Endothelial cell of umbilical vein (primary cell): Measurements from ENCODE around the gene SCARF2. TPM values are rescaled to one million over a fixed set of nuclear protein-coding genes. Genes with fewer than 3 reads are reported as not detected.

ENCODE experiments used
- BruUV-seq: library from RNA; stranded (reverse); fragments of 400-500 nt; replicated peaks from 2 replicates; lab custom pipeline; 2021; lab: Mats Ljungman, UMichigan
- CTCF ChIA-PET: fragments of 300-600, 350-600 bp; sonication (Branson Sonifier 250); formaldehyde crosslinking; loops from one replicate; lab custom pipeline; 2021; ENCODE audit warnings: antibody characterized with exemption, inconsistent platforms; lab: Charles Lee
- POLR2A ChIA-PET: fragments of 300-600, 350-600 bp; sonication (Branson Sonifier 250); formaldehyde crosslinking; loops from one replicate; lab custom pipeline; 2021; ENCODE audit warnings: antibody characterized with exemption, inconsistent platforms; lab: Charles Lee
- DNase-seq: peaks from one replicate; pipeline ENCODE4 v3.0.0-alpha.2; 2011; ENCODE audit warnings: low read depth, low spot score
- FAIRE-seq: peaks from 2 replicates; lab custom pipeline; 2011; peaks lifted over from hg19 to GRCh38; lab: Jason Lieb, UNC
- H2AFZ ChIP-seq: 2 replicates; pipeline ENCODE4 v1.6.0; 2012; ENCODE audit warnings: low read depth, low read length, control low read depth, inconsistent platforms
- H3K27ac ChIP-seq: 2 replicates; pipeline ENCODE4 v1.5.1; 2011; ENCODE audit warnings: low read depth, mild to moderate bottlenecking, control low read depth, low read length, moderate library complexity; ENCODE audit not compliant: insufficient read depth
- H3K27me3 ChIP-seq, 2 experiments: 2 replicates each; pipeline versions ENCODE4 v1.6.0 to v1.6.1; 2011; ENCODE audit warnings: low read length in 2 of 2, mixed read lengths in 1 of 2; ENCODE audit not compliant: control insufficient read depth in 2 of 2, insufficient read depth in 2 of 2
- H3K36me3 ChIP-seq, 2 experiments: 2 replicates in 1 of 2; 3 replicates in 1 of 2; pipeline ENCODE4 v1.5.1; 2011; ENCODE audit warnings: low read length in 2 of 2, mild to moderate bottlenecking in 1 of 2, moderate library complexity in 1 of 2; ENCODE audit not compliant: control insufficient read depth in 2 of 2, insufficient read depth in 2 of 2; ENCODE audit errors: extremely low read depth in 1 of 2
- H3K4me1 ChIP-seq: 3 replicates; pipeline ENCODE4 v1.5.1; 2011; ENCODE audit warnings: mild to moderate bottlenecking, low read length; ENCODE audit not compliant: control insufficient read depth, insufficient read depth; ENCODE audit errors: extremely low read depth
- H3K4me2 ChIP-seq: 2 replicates; pipeline ENCODE4 v1.6.1; 2011; ENCODE audit warnings: low read length, control low read depth, mixed read lengths; ENCODE audit not compliant: insufficient read depth
- H3K4me3 ChIP-seq, 3 experiments: fragments of 200-600 bp in 1 of 3; sonication (generic), shearing (Covaris generic) in 1 of 3; replicated peaks in 1 of 3; 2 replicates each; pipeline ENCODE4 v1.5.1; 2011 to 2016; ENCODE audit warnings: control low read depth in 3 of 3, low read length in 3 of 3, mild to moderate bottlenecking in 2 of 3, inconsistent platforms in 1 of 3, low read depth in 1 of 3, moderate library complexity in 1 of 3; ENCODE audit not compliant: insufficient read depth in 1 of 3
- H3K79me2 ChIP-seq: 2 replicates; pipeline ENCODE4 v1.6.0; 2012; ENCODE audit warnings: low read length, inconsistent platforms; ENCODE audit not compliant: control insufficient read depth, insufficient read depth
- H3K9ac ChIP-seq: replicated peaks from 2 replicates; pipeline ENCODE3; 2011; ENCODE audit warnings: low read length, control low read depth; ENCODE audit not compliant: insufficient read depth; ENCODE audit errors: extremely low read depth
- H3K9me1 ChIP-seq: replicated peaks from 3 replicates; pipeline ENCODE4 v1.6.0; 2011; ENCODE audit warnings: mild to moderate bottlenecking, low read length; ENCODE audit not compliant: control insufficient read depth, insufficient read depth; ENCODE audit errors: extremely low read depth
- H3K9me3 ChIP-seq: replicated peaks from 2 replicates; pipeline ENCODE4 v1.5.1; 2012; ENCODE audit warnings: low read length, inconsistent platforms; ENCODE audit not compliant: control insufficient read depth, insufficient read depth
- H4K20me1 ChIP-seq: replicated peaks from 2 replicates; pipeline ENCODE3; 2011; ENCODE audit warnings: mild to moderate bottlenecking, low read length; ENCODE audit not compliant: control insufficient read depth, insufficient read depth; ENCODE audit errors: extremely low read depth
- EZH2 ChIP-seq: IDR thresholded peaks from 2 replicates; pipeline ENCODE4 v1.6.1; 2012; ENCODE audit warnings: borderline replicate concordance, low read depth, mild to moderate bottlenecking, moderate library complexity, low read length, inconsistent platforms; ENCODE audit not compliant: severe bottlenecking
- FOS ChIP-seq: IDR thresholded peaks from 2 replicates; pipeline ENCODE4 v1.6.1; 2011; ENCODE audit warnings: mild to moderate bottlenecking, low read length, moderate library complexity, borderline replicate concordance; ENCODE audit not compliant: insufficient read depth
- GATA2 ChIP-seq: IDR thresholded peaks from 2 replicates; pipeline ENCODE4 v1.7.0; 2011; ENCODE audit warnings: low read depth, mild to moderate bottlenecking, moderate library complexity, mixed read lengths, low read length; ENCODE audit not compliant: insufficient read length, insufficient read depth
- JUN ChIP-seq: IDR thresholded peaks from 2 replicates; pipeline ENCODE4 v1.6.1; 2011; ENCODE audit warnings: borderline replicate concordance, low read depth; ENCODE audit not compliant: insufficient read length, insufficient read depth
- MYC ChIP-seq: IDR thresholded peaks from one replicate; pipeline ENCODE4 v1.6.1; 2011; ENCODE audit warnings: mild to moderate bottlenecking, low read depth, low read length
- POLR2A ChIP-seq: IDR thresholded peaks from 2 replicates; pipeline ENCODE4 v1.6.1; 2012; ENCODE audit warnings: low read depth, mild to moderate bottlenecking, control low read depth, low read length
- POLR2AphosphoS5 ChIP-seq: IDR thresholded peaks from 2 replicates; pipeline ENCODE4 v1.6.1; 2012; ENCODE audit warnings: low read depth, mild to moderate bottlenecking, control low read depth, low read length, moderate library complexity; ENCODE audit not compliant: insufficient read depth
- dilution Hi-C: fragments of 300-500 bp; cut with MboI; formaldehyde crosslinking; loops from one replicate; pipeline ENCODE4 v1.15.0; 2019; ENCODE audit warnings: low sequenced_read_pairs; ENCODE audit not compliant: extremely low pct_ligation_motif_present
- intact Hi-C: fragments of 100-400 bp; cut with micrococcal nuclease; formaldehyde crosslinking; loops from one replicate; pipeline ENCODE4 v1.10.0; 2022
- polyA plus RNA-seq, 4 experiments: library from polyadenylated mRNA; depleted of rRNA in 3 of 4; stranded (reverse) in 3 of 4; unstranded in 1 of 4; fragments of >200 nt; gene quantifications; 2 replicates each; pipeline versions ENCODE4 v1.2.1 to v1.2.3, GENCODE V29; 2011 to 2012; ENCODE audit warnings: missing spikeins in 1 of 4
- total RNA-seq: library from RNA; stranded (reverse); gene quantifications from 2 replicates; pipeline ENCODE4 v1.2.3, GENCODE V29; 2021
- TF ChIP-seq, protein P1 (sequence below), 2 donors: IDR thresholded peaks; 1 replicate in 1 of 2; 2 replicates in 1 of 2; pipeline ENCODE4 v1.5.1; 2011; ENCODE audit warnings: low read length in 2 of 2, mild to moderate bottlenecking in 2 of 2, moderate library complexity in 2 of 2, control low read depth in 1 of 2, inconsistent platforms in 1 of 2, low read depth in 1 of 2; ENCODE audit not compliant: insufficient read depth in 1 of 2; ENCODE audit errors: extremely low read depth in 1 of 2
- TF ChIP-seq, protein P2 (sequence below): IDR thresholded peaks from 2 replicates; pipeline ENCODE4 v1.6.1; 2011; ENCODE audit not compliant: insufficient read depth, insufficient read length

The SCARF2 gene
- total and polyA plus RNA-seq, 2 donors (not counting 3 experiments of a cell fraction or from before 2014, with no cell fraction given), result 15.7 to 20.1 TPM

DNA sequence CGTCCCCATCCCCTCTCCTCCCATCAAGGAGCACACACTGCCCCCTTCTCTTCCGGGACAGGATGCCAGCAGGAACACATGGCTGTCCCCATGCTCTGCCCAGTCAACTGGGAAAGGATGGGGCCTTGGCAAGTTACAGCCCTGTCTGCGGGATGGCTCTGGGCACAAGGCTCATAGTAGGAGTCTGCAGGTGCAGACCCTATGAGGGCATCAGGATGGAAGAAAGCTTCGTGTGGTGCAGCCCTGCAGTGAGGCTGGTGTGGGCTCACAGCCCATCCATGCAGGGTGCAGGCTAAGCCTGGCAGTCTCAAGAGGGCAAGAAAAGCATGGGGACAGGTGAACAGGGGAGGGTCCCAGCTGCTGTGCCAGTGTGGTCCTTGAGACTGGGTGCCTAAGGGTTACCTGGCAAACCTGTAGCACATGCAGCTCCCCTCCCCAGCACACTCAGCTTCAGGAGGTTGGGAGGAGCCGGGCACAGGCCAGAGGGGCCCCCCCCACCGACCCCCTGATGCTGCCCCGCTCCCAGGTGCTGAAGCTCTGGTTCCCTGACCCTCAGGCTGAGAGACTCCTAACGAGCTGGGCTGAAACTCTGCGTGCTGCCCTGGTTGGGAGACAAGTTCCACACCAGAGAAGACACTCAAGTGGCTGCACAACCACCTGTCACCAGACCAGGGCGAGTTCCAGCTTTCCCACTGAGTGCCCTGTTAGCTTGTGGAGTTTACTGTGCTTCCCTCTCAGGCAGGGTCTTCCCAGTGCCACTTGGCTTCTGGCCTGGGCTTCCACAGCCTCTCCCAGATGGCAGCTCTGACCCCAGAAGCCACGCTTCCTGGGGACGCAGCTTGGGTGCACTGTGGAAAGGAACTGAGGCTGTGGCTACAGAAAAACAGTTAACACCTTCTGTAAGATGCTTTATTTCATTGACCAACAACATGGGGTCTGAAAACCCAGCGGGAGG, 3.3 kb upstream of the SCARF2 start:
- peaks cover 0 to 2% of the 10 kb centered on the region in 2 experiments for H3K36me3 ChIP-seq
- no peaks in the 10 kb centered on the region for H3K9me1 ChIP-seq
- no peak overlapping the region for H3K9ac ChIP-seq
- BruUV-seq, result no TSS peak
- H3K27ac ChIP-seq, result no peak overlapping the region
- peaks cover 9% of the 10 kb centered on the region for H3K4me1 ChIP-seq
- TF ChIP-seq JUN, result no peak
- FAIRE-seq, result no peak
- intact Hi-C loops (no loop called here), dilution Hi-C loops (no loop called here)
- no peak overlapping the region for H3K4me2 ChIP-seq
- DNase-seq, result no peak
- no peaks in the 10 kb centered on the region for H4K20me1 ChIP-seq
- H2AFZ ChIP-seq, result no peak overlapping the region
- H3K27me3 ChIP-seq, result no peaks in the 10 kb centered on the region
- ChIA-PET CTCF (interaction anchor here (1.7 to 4.3 kb wide), 3 partner anchors 16 to 23 kb away, joined by 7 to 22 read pairs (median 18); no protein-coding TSS in a partner anchor), POLR2A (no interaction called here)
- H3K9me3 ChIP-seq, result no peaks in the 10 kb centered on the region
- H3K4me3 ChIP-seq, result no peak overlapping the region
- H3K79me2 ChIP-seq, result peaks cover 2% of the 10 kb centered on the region

DNA sequence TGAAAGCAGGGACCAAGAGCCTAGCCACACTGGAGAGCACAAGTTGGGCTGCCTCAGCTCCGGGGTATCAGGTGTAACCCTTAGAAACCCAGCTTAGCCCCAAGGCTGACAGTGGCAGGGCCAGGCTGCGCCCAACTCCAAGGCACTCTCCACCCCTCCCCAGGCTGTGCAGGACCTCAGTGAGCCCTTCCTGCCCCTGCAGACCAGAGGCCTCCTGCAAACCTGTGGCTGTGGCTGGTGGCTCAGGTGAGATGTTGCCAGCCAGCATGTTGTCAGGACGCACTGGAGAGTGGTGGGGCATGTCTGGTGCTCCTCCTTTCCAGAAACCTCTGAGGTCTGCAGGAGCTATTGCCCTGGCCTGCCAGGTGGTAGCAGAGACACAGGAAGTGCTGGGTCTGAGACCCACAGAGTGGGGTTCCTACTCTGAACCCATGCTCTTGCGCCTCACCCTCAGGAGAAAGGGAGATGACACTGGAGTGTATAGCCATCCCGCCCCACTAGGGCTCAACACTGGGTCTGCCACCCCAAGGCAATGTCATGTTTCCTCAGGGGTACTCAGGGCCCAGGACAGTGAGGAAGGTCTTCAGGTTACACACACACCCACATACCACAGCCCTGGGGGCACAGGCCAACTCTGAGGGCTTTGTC, 2.4 kb upstream of the SCARF2 start:
- POLR2A ChIA-PET, result no interaction called here
- H3K4me3 ChIP-seq, result no peak overlapping the region
- TF ChIP-seq EZH2 (no peak), POLR2AphosphoS5 (no peak), POLR2A (no peak), JUN (no peak), GATA2 (no peak), FOS (no peak), MYC (no peak)
- TF ChIP-seq, protein P1, sequence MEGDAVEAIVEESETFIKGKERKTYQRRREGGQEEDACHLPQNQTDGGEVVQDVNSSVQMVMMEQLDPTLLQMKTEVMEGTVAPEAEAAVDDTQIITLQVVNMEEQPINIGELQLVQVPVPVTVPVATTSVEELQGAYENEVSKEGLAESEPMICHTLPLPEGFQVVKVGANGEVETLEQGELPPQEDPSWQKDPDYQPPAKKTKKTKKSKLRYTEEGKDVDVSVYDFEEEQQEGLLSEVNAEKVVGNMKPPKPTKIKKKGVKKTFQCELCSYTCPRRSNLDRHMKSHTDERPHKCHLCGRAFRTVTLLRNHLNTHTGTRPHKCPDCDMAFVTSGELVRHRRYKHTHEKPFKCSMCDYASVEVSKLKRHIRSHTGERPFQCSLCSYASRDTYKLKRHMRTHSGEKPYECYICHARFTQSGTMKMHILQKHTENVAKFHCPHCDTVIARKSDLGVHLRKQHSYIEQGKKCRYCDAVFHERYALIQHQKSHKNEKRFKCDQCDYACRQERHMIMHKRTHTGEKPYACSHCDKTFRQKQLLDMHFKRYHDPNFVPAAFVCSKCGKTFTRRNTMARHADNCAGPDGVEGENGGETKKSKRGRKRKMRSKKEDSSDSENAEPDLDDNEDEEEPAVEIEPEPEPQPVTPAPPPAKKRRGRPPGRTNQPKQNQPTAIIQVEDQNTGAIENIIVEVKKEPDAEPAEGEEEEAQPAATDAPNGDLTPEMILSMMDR (IDR thresholded peaks at IDR 0.05; ENCODE audit: extremely low read depth in 1 of 2, insufficient read depth in 1 of 2, low read depth in 1 of 2, low read length in 2 of 2), result no peak
- TF ChIP-seq, protein P2, sequence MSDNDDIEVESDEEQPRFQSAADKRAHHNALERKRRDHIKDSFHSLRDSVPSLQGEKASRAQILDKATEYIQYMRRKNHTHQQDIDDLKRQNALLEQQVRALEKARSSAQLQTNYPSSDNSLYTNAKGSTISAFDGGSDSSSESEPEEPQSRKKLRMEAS, result no peak
- DNase-seq (no peak), FAIRE-seq (no peak)
- no peak overlapping the region for H2AFZ ChIP-seq
- no peaks in the 10 kb centered on the region for H3K9me3 ChIP-seq
- no peaks in the 10 kb centered on the region for H3K27me3 ChIP-seq
- intact Hi-C loops (loop anchor here (5.0 kb wide), 1 partner anchor 57 kb away; the partner anchor contains the start of gene KLHL22), dilution Hi-C loops (no loop called here)
- no peak overlapping the region for H3K4me2 ChIP-seq
- no peaks in the 10 kb centered on the region for H4K20me1 ChIP-seq
- no peak overlapping the region for H3K27ac ChIP-seq
- no TSS peak for BruUV-seq
- CTCF ChIA-PET, result interaction anchor here (1.7 to 2.9 kb wide), 2 partner anchors 16 to 22 kb away, joined by 7 to 18 read pairs; no protein-coding TSS in a partner anchor
- peaks cover 0 to 2% of the 10 kb centered on the region in 2 experiments for H3K36me3 ChIP-seq
- H3K4me1 ChIP-seq, result peaks cover 11% of the 10 kb centered on the region
- H3K9me1 ChIP-seq, result no peaks in the 10 kb centered on the region
- peaks cover 11% of the 10 kb centered on the region for H3K79me2 ChIP-seq
- no peak overlapping the region for H3K9ac ChIP-seq
